Keratinocyte (primary cell): ENCODE measurements around the gene PCDH10.

Experiments
- EZH2 ChIP-seq: IDR thresholded peaks from one replicate; pipeline ENCODE4 v1.6.1; 2012; ENCODE audit warnings: inconsistent platforms, mild to moderate bottlenecking, low read length, moderate library complexity
- TF ChIP-seq, protein P1 (sequence below), 3 experiments: IDR thresholded peaks in 1 of 3; conservative IDR thresholded peaks in 1 of 3; optimal IDR thresholded peaks in 1 of 3; 2 replicates in 2 of 3; 3 replicates in 1 of 3; pipeline versions ENCODE3 to v1.5.1; 2011; ENCODE audit warnings: low read length in 3 of 3, mild to moderate bottlenecking in 3 of 3, moderate library complexity in 2 of 3, control low read depth in 1 of 3, inconsistent platforms in 1 of 3; ENCODE audit not compliant: insufficient read depth in 2 of 3; ENCODE audit errors: extremely low read depth in 1 of 3

- TF ChIP-seq, protein P1, sequence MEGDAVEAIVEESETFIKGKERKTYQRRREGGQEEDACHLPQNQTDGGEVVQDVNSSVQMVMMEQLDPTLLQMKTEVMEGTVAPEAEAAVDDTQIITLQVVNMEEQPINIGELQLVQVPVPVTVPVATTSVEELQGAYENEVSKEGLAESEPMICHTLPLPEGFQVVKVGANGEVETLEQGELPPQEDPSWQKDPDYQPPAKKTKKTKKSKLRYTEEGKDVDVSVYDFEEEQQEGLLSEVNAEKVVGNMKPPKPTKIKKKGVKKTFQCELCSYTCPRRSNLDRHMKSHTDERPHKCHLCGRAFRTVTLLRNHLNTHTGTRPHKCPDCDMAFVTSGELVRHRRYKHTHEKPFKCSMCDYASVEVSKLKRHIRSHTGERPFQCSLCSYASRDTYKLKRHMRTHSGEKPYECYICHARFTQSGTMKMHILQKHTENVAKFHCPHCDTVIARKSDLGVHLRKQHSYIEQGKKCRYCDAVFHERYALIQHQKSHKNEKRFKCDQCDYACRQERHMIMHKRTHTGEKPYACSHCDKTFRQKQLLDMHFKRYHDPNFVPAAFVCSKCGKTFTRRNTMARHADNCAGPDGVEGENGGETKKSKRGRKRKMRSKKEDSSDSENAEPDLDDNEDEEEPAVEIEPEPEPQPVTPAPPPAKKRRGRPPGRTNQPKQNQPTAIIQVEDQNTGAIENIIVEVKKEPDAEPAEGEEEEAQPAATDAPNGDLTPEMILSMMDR (optimal IDR thresholded peaks at IDR 0.05 in 1 of 3, IDR thresholded peaks at IDR 0.05 in 1 of 3, conservative IDR thresholded peaks at IDR 0.05 in 1 of 3; ENCODE audit: extremely low read depth in 1 of 3, insufficient read depth in 2 of 3, low read length in 3 of 3), result no peak
- TF ChIP-seq EZH2, result no peak
Measured at GRCh38 chr4:133152831-133153481, 3.9 kb downstream of the PCDH10 start.
